Measurements from ENCODE around the gene TINAG.

Gene TINAG

GRCh38 chr6:54308289-54308985, at the start of gene TINAG:
TSS of gene TINAG (plus strand) at chr6:54308441. CDS start at chr6:54308551, 110 bp downstream.
- no peak for DNase-seq (ENCODE audit: low read depth, low spot score)

- no peak for DNase-seq (ENCODE audit: low read depth, low spot score)
These were observed 48.2 kb upstream of the TINAG start for GRCh38 chr6:54260025-54260424.

- DNase-seq (ENCODE audit: low read depth, low spot score), result no peak
These were observed 45.7 kb upstream of the TINAG start for GRCh38 chr6:54262499-54262898.

GRCh38 chr6:54262971-54263370, 45.3 kb upstream of the TINAG start:
- no peak for DNase-seq (ENCODE audit: low read depth, low spot score)

GRCh38 chr6:54264581-54265272, 43.5 kb upstream of the TINAG start:
- DNase-seq (ENCODE audit: low read depth, low spot score), result no peak

- no peak for DNase-seq (ENCODE audit: low read depth, low spot score)
These were observed 41.8 kb upstream of the TINAG start for GRCh38 chr6:54266400-54266923.

- DNase-seq (ENCODE audit: low read depth, low spot score), result no peak
These were observed 40.4 kb upstream of the TINAG start for GRCh38 chr6:54267798-54268197.

GRCh38 chr6:54273214-54273820, 34.9 kb upstream of the TINAG start:
- no peak for DNase-seq (ENCODE audit: low read depth, low spot score)

GRCh38 chr6:54274383-54274782, 33.9 kb upstream of the TINAG start:
- DNase-seq (ENCODE audit: low read depth, low spot score), result no peak

- no peak for DNase-seq (ENCODE audit: low read depth, low spot score)
These were observed 26.1 kb upstream of the TINAG start for GRCh38 chr6:54282186-54282585.

- DNase-seq (ENCODE audit: low read depth, low spot score), result peak; percentile 11
These were observed 23.9 kb upstream of the TINAG start for GRCh38 chr6:54284161-54284860.

- DNase-seq (ENCODE audit: low read depth, low spot score), result no peak
These were observed 22.6 kb upstream of the TINAG start for GRCh38 chr6:54285595-54285994.

- DNase-seq (ENCODE audit: low read depth, low spot score), result no peak
These were observed 22.1 kb upstream of the TINAG start for GRCh38 chr6:54286141-54286540.

- DNase-seq (ENCODE audit: low read depth, low spot score), result peak; percentile 36
These were observed 19.8 kb upstream of the TINAG start for GRCh38 chr6:54288474-54288873.

- DNase-seq (ENCODE audit: low read depth, low spot score), result no peak
These were observed 18.8 kb upstream of the TINAG start for GRCh38 chr6:54289426-54289825.

GRCh38 chr6:54291146-54291545, 17.1 kb upstream of the TINAG start:
- DNase-seq (ENCODE audit: low read depth, low spot score), result no peak

GRCh38 chr6:54291738-54292137, 16.5 kb upstream of the TINAG start:
- no peak for DNase-seq (ENCODE audit: low read depth, low spot score)

- DNase-seq (ENCODE audit: low read depth, low spot score), result no peak
These were observed 13.2 kb upstream of the TINAG start for GRCh38 chr6:54294965-54295532.

GRCh38 chr6:54299542-54300269, 8.5 kb upstream of the TINAG start:
- no peak for DNase-seq (ENCODE audit: low read depth, low spot score)

GRCh38 chr6:54301770-54302169, 6.5 kb upstream of the TINAG start:
- DNase-seq (ENCODE audit: low read depth, low spot score), result no peak

GRCh38 chr6:54307439-54307910, 766 bp upstream of the TINAG start:
- no peak for DNase-seq (ENCODE audit: low read depth, low spot score)

Data from brain pericyte (primary cell).